ENCODE data around the gene ZNF574. TPM values are rescaled to one million over a fixed set of nuclear protein-coding genes. Genes with fewer than 3 reads are reported as not detected.

Gene ZNF574
- polyA plus RNA-seq, 1 donor (not counting 4 experiments of a cell fraction or from before 2014, with no cell fraction given) = 6.8 TPM

DNA sequence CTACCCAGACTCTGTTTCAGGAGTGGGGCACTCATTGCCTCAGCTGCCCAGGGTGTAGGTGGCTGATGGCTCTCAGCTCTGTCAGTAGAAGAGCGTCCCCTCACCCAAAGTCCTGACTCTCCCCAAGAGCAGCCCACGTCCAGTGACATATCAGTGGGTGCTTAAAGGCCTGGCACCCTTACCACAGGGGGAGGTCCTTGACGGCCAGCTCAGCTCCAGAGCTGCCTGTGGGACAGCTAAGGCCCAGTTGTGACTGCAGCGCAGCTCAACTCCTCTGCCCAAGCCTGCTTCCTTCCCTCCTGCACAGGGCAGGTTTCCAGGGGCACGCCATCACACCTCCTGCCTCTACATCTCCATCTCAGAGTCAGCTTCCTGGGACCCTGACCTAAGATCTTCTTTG, 38.3 kb upstream of the ZNF574 start:
- FAIRE-seq (no peak), DNase-seq (ENCODE audit: low read depth, low spot score) (no peak)
- Histone ChIP-seq H3K27ac (ENCODE audit: control insufficient read depth, insufficient read depth, low read length) (no peak overlapping the region), H3K4me2 (ENCODE audit: control insufficient read depth, extremely low read depth, insufficient read depth, low read depth, low read length) (no peak overlapping the region), H3K36me3 (ENCODE audit: control insufficient read depth in 2 of 2, extremely low read depth in 1 of 2, insufficient read depth in 2 of 2, low read length in 2 of 2) (no peaks in the 10 kb centered on the region), H3K79me2 (ENCODE audit: control insufficient read depth, insufficient read depth, low read length) (no peaks in the 10 kb centered on the region), H2AFZ (ENCODE audit: control insufficient read depth, low read length) (no peak overlapping the region), H3K4me1 (ENCODE audit: control insufficient read depth, extremely low read depth, insufficient read depth, low read length) (peaks cover 5% of the 10 kb centered on the region), H3K4me3 (ENCODE audit: control insufficient read depth in 2 of 3, extremely low read depth in 1 of 3, insufficient read depth in 2 of 3, low read depth in 1 of 3, low read length in 3 of 3) (no peak overlapping the region), H3K9me3 (ENCODE audit: control insufficient read depth, low read depth, low read length) (no peaks in the 10 kb centered on the region), H3K9me1 (ENCODE audit: control insufficient read depth, extremely low read depth, insufficient read depth, low read length) (no peaks in the 10 kb centered on the region), H3K9ac (ENCODE audit: control insufficient read depth, extremely low read depth, insufficient read depth, low read length) (no peak overlapping the region), H4K20me1 (ENCODE audit: control insufficient read depth, extremely low read depth, insufficient read depth, low read length) (no peaks in the 10 kb centered on the region), H3K27me3 (ENCODE audit: control insufficient read depth, extremely low read depth, insufficient read depth, low read length) (no peaks in the 10 kb centered on the region)
- TF ChIP-seq, protein P1, sequence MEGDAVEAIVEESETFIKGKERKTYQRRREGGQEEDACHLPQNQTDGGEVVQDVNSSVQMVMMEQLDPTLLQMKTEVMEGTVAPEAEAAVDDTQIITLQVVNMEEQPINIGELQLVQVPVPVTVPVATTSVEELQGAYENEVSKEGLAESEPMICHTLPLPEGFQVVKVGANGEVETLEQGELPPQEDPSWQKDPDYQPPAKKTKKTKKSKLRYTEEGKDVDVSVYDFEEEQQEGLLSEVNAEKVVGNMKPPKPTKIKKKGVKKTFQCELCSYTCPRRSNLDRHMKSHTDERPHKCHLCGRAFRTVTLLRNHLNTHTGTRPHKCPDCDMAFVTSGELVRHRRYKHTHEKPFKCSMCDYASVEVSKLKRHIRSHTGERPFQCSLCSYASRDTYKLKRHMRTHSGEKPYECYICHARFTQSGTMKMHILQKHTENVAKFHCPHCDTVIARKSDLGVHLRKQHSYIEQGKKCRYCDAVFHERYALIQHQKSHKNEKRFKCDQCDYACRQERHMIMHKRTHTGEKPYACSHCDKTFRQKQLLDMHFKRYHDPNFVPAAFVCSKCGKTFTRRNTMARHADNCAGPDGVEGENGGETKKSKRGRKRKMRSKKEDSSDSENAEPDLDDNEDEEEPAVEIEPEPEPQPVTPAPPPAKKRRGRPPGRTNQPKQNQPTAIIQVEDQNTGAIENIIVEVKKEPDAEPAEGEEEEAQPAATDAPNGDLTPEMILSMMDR (optimal IDR thresholded peaks at IDR 0.05 in 1 of 3, IDR thresholded peaks at IDR 0.05 in 1 of 3, conservative IDR thresholded peaks at IDR 0.05 in 1 of 3; ENCODE audit: extremely low read depth in 1 of 3, insufficient read depth in 2 of 3, low read length in 3 of 3) = no peak
- TF ChIP-seq EZH2 (IDR thresholded peaks at IDR 0.05; ENCODE audit: low read length) = no peak
- dilution Hi-C loops (cut with MboI; ENCODE audit: extremely low pct_ligation_motif_present, low sequenced_read_pairs) = no loop called here

DNA sequence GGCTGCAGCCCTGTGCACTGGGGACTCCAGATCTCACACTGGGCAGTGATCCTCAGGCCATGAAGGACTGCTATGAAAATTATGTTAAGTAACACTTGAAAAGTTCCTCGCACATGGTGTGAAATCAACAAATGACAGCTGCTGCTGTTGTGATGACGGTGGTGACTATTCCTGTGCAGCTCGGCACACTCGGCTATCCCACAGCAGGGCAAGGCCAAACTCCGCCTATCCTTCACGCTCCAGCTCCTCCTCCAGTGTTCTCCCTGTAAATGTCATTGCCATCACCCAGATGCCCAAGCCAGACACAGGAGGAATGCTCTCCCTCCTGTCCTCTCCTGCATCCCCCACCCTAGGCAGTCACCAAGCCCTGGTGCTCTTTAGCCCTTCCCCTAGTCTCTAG, 37.3 kb upstream of the ZNF574 start:
- Histone ChIP-seq H3K4me1 (ENCODE audit: control insufficient read depth, extremely low read depth, insufficient read depth, low read length) (peaks cover 5% of the 10 kb centered on the region), H4K20me1 (ENCODE audit: control insufficient read depth, extremely low read depth, insufficient read depth, low read length) (no peaks in the 10 kb centered on the region), H3K27ac (ENCODE audit: control insufficient read depth, insufficient read depth, low read length) (no peak overlapping the region), H3K36me3 (ENCODE audit: control insufficient read depth in 2 of 2, extremely low read depth in 1 of 2, insufficient read depth in 2 of 2, low read length in 2 of 2) (no peaks in the 10 kb centered on the region), H3K4me3 (ENCODE audit: control insufficient read depth in 2 of 3, extremely low read depth in 1 of 3, insufficient read depth in 2 of 3, low read depth in 1 of 3, low read length in 3 of 3) (no peak overlapping the region), H3K9ac (ENCODE audit: control insufficient read depth, extremely low read depth, insufficient read depth, low read length) (no peak overlapping the region), H3K27me3 (ENCODE audit: control insufficient read depth, extremely low read depth, insufficient read depth, low read length) (no peaks in the 10 kb centered on the region), H2AFZ (ENCODE audit: control insufficient read depth, low read length) (no peak overlapping the region), H3K9me3 (ENCODE audit: control insufficient read depth, low read depth, low read length) (no peaks in the 10 kb centered on the region), H3K79me2 (ENCODE audit: control insufficient read depth, insufficient read depth, low read length) (no peaks in the 10 kb centered on the region), H3K9me1 (ENCODE audit: control insufficient read depth, extremely low read depth, insufficient read depth, low read length) (no peaks in the 10 kb centered on the region), H3K4me2 (ENCODE audit: control insufficient read depth, extremely low read depth, insufficient read depth, low read depth, low read length) (no peak overlapping the region)
- no peak for DNase-seq (ENCODE audit: low read depth, low spot score)
- dilution Hi-C loops (cut with MboI; ENCODE audit: extremely low pct_ligation_motif_present, low sequenced_read_pairs) = no loop called here
- no peak for TF ChIP-seq EZH2 (IDR thresholded peaks at IDR 0.05; ENCODE audit: low read length)
- TF ChIP-seq, protein P1 (optimal IDR thresholded peaks at IDR 0.05 in 1 of 3, IDR thresholded peaks at IDR 0.05 in 1 of 3, conservative IDR thresholded peaks at IDR 0.05 in 1 of 3; ENCODE audit: extremely low read depth in 1 of 3, insufficient read depth in 2 of 3, low read length in 3 of 3) = no peak
- FAIRE-seq = no peak

Measured in keratinocyte (primary cell).